Hematopoietic multipotent progenitor cell treated with erythropoietin and hydrocortisone succinate and interleukin-3 and kit ligand, for 8 days (in vitro differentiated cells): ENCODE data around the gene NEURL1.
A peak's percentile ranks its signal among the peaks of the same experiment; 100 is the strongest.
"Not testable (repeated sequence)": the region's sequence is repeated elsewhere in the genome, so short reads cannot be mapped to it uniquely, and the experiment has no call there.

ENCODE experiments used
- DNase-seq: peaks from one replicate; pipeline ENCODE4 v3.0.0-alpha.2; 2015

The NEURL1 gene

DNA sequence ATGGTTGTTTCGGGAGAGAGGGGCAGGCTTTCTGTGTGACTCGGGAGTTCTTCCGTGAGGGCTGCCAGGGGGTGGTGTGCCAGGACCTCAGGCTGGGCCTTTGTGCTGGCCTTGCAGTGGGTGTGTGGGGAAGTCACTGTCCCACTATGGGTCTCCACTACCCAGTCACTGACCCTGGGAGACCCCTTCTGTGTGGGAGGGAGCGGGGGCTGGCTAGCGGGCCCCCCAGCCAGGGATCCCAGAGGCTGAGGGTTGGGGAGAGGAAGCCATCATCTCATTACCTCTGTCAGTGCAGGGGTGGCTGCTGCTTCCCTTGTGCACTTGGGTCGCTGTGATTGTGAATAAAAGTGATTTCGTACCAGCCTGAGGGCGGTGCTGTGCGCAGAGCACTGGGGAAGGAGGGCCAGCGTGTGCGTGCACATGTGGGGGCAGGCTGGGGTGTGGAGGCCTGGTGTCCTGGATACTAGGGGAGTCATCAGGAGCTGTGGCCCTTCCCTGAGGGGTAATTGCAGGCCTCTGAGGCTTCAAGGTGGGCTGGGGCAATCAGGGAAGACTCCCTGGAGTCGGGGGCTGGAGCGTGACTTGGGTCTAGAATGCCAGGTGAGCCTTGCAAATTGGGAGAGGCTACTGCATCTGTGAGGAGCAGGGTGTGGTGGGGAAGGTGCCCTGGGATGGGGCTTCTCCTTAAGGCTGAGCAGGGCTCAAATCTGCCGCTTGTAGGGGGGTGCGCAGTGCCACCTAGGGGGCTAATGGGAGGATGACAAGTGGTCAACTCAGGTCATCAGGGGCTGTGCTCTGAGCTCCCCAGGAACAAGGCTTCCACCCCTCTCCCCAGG lies 98.9 kb downstream of the NEURL1 start:
- DNase-seq, result peak; percentile 49

DNA sequence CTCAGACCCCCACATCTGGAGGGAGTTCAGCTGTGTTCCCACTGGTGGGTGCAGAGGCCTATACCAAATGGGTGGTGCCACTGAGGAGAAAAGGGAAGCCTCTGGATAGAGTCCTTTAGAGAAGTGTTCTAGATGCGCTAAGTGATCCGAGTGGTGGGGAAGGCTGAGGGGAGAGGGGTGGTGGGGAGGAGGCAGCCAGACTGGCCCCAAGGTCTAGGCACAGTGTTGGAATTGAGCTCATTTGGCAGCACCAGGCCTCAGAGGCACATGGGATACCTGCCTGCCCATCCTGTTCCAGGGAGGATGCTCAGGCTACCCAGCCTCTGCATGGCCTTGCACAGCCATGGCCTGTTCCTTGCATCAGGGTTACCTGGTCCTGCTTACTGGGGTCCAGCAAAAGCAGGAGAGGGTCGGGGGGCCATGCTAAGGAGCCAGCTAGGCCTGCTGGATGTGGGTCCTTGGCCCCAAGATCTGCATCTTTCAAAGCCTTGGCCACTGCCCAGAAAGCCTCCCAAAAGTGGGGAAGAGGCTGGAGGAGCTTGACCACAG lies 99.6 kb downstream of the NEURL1 start:
- no peak for DNase-seq

DNA sequence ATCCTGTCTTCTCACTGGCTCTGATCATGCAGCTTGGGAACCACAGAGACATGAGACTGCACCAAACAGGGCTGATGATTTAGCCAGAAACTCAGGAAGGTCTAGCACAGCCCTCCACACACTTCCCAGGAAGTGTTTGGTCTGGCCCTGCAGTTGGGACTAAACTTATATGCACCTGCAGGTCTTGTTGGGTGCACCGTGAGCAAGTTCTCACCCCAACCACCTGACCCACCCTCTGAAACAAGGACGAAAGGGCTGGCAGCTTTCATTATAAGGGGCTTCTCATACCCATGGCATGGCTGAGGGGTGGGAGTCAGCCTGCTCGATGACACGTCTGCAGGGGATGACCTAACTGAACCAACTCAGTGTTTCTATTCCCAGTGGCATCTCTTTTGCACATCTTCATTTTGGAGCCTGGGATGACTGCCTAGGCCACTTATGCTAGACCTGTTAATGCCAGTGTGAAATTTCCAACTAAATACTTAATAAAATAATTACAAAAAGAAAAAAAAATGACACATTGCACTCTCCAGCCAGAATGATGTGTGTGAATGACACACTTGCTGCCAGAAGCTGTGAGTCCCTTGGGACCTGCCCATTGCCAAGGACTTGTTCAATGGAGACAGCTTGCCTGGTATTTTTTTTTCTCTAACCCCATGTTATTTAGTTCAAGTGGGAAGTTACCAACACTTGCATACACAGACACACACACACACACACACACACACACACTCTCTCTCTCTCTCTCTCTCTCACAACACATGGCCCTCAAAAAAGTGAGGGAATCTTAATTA lies 102.6 kb downstream of the NEURL1 start:
- no peak for DNase-seq

DNA sequence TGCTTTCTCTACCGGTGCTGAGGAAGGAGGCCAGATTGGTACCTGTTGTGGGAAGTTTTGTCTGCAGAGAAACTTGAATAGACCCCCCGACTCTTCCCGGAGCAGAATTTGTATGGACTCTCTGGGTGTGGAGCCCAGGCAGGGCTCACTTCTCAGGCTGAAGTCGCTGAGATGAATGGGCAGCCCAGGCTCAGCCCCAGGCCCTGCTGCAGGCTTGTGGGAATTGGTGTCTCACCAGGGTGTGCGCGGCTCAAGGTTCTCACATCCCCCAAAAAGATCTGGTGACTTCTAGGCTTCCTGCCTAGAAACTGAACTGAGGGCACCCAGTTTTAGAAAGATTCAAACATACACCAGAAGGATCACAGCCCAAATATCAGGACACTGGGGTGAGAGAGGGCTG lies 103.5 kb downstream of the NEURL1 start:
- DNase-seq, result no peak

DNA sequence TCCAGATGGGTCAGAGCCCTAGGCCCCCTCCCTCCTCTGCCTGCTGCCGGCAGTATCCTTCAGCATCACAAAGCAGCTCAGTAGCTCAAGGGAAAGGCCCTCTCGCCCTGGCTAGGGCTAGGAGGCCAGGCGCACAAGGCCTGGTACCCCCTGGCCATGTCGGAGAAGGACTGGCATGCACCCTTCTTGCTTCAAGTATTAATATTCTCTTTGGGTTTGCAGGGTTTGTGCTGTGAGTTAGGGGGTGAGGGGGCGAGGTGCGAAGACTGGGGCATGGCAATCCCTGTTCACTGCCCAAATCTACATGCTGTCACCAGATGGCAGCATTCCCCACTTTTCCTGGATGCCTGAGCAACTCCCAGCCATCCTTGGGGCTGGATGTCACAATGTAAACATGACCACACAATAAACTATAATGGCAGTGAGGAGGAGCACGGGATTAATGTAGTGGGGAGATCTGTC lies 105.2 kb downstream of the NEURL1 start:
- DNase-seq, result peak; percentile 72

DNA sequence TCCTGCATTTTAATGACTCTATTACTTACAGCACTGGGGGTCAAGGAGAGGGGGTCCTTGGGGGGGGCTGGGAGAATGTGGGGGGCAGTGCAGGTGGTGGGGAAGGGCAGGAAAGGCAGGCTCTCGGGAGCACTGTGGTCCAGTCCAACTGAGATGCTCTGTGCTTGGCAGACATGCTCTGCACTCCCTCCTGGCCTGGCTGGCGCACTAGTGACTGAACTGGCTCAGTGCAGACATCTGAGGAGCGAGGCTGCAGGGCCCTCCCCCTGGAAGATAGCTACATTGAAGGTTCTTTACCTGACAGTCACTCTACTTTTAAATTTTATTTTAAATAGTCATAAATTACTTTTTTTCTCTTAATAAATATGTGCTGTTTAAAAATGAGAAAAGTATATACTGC lies 105.7 kb downstream of the NEURL1 start:
- no peak for DNase-seq

DNA sequence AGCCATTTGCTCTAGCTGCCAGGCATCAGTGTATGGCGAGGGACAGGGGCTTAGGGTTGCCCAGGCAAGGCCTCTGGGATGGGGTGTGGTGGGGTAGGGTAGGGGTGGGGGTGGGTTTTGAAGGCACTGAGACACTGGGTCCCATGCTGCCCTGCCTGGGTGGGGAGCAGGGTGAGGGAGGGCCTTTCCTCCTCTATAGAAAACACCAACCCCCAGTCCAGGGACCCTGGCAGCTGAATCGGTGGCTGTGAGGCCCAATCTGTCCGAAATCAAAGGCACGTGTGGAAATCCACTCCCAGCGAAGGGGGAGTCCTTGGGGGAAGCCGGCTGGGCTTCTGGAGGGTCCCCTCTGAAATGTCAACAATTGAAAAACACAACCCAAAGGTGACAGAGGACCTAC lies 106.4 kb downstream of the NEURL1 start:
- no peak for DNase-seq

DNA sequence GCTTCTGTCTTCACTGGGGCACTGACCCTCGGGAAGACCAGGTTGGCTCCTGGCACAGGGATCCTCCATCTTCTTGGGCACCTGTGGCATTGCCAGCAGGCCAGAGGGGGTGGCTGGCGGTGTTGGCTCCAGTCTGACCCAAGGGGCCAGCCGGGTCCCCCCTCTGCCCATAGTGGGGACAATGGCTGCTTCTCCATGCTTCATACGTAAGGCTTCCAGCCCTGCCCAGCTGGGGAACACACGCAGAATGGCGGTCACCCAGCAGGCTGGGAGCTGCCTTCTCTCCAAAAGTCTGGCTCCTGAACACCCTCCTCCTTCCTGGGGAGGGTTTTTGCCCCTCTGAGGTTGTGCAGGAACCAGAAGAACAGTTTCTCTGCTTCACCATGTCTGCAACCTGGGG lies 106.8 kb downstream of the NEURL1 start:
- DNase-seq, result no peak

DNA sequence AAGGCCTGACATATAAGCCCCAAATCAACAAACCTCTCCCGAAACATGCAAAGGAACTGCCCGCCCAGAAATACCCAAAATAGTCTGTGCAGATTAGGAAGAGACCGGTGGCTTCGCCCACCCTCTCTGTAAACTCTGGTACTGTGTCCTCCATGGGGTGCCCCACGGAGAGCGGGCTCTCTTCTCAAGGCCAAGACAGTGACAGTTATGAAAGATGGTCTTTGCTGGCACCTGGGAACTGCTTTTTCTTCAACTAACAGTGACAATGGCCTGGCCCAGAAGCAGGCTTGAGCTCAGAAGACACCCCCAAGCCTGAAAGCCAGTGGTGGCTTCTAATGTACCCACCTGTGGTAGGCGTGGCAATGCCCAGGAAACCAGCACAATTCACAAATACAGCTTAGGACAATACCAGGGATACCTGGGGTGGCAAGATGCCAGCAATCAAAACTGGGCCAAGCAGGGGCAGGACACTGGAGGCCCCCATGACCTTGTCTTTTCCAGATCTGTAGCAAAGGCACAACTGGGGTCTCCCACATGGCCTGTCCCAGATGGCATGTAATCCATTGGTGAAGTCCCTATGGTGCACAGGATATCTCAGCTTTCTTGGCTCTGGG lies 107.6 kb downstream of the NEURL1 start:
- no peak for DNase-seq

DNA sequence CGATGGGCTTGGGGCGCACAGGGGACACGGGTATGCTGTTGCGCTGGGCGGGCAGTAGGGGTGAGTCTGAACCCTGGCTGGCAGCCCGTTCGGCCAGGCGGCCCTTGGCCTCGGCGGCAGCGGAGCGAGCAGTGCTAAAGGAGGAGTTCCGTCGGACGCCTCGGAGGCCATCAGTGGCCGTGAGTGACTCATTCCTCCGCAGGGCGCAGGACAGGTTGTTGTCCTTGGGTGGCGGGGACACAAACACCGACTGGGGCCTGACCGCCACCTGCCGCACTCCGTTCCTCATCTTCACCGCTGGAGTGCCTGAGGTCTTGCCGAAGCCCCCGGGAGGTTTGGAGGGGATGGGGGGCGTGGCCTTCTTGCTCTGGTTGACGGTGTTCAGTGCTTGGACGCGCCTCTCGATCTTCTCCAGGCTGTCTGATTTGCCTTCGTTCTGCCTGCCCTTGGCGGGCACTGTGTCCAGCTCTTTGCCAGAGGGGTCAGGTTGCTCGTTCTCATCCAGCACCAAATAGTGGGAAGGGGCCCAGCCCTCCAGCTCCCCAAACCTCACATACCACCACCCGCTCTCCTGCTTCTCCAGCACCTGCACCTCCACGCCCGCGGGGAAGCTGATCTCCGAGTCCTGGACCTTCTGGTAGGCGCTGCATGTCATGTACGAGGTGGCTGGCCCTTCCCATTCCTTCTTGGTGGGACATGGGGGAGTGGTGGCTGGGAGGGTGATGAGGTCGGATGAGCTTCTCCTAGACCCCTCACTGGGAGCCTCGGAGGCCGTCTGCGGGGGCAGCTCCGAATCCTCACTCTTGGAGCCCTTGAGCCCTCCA lies 108.7 kb downstream of the NEURL1 start:
- DNase-seq, result no peak

DNA sequence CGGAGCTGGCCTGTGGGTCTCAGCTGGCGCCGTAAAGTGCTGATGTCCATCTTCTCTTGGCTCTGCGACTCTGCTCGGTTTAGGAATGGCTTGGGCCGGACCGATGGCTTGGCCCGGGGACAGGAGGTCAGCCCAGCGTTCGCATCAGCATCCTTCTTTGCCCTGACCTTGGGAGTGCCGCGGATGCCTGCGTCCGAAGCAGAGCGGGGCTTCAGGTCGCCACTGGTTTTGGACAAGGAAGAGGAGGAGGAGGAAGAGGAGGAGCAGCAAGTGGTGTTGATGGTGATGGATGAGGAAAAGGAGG lies 109.3 kb downstream of the NEURL1 start:
- no peak for DNase-seq

DNA sequence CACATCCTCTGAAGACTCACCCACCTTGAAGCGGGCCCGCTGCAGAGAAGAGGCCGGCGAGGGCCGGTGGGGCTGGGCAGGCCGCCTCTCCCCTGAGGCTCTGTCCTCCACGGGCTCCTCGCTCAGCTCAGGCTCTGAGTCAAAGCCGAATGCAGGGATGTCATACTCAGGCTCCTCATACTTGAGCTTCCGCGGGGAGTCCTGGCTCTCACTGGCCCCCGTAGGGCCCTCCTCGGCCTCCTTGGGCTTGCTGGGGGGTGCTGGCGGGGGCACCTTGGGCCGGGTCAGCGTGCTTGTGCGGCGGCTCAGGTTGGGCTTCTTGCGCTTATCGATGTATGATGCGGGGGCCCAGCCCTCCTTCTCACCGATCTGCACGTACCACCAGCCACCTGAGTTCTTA lies 109.9 kb downstream of the NEURL1 start:
- no peak for DNase-seq

DNA sequence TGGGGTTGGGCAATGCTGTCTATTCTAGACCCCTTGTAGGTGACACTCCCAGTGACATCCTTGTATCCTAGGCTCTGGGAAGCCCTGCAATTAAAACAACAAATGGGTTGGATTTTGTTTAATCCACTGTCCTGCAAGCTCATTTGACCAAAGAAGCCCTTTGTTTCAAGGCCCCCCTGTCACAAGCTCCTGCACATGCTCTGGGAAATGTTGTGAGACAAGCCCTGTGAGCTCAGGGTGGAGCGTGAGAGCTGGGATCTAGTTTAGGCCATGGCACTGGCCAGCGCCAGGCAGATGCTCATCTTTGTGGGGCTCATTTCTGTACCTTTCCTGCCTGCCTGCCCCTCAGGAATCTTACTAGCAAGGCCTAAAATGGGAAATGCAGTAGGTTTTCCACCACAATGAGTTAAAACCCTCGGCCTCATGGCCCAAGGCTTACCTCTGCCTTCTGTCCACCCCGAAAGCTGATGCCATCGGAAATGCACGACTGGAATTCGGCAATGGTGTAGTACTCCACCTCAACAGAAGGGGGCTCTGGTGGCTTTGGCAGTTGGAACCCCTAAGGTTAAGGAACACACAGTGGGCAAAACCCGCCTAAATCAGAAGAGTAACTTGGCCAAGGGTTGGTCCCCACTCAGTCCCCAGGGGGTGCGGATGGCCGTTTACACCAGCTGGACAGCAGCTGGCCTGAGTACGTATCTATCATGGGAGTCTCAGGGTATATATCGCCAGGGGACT lies 112.0 kb downstream of the NEURL1 start:
- DNase-seq, result peak; percentile 74

DNA sequence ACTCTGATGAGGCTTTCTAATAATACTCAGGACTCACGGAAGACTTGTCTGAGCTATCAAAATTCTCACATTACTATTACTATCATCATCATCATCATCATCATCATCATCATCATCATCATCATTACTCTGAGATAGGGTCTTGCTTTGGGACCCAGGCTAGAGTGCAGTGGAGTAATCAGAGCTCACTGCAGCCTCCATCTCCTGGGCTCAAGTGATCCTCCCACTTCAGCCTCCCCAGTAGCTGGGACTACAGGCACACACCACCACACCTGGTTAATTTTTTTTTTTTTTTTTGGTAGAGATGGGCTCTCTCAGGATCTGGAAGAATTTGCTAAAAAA lies 112.6 kb downstream of the NEURL1 start:
- not testable (repeated sequence) for DNase-seq

DNA sequence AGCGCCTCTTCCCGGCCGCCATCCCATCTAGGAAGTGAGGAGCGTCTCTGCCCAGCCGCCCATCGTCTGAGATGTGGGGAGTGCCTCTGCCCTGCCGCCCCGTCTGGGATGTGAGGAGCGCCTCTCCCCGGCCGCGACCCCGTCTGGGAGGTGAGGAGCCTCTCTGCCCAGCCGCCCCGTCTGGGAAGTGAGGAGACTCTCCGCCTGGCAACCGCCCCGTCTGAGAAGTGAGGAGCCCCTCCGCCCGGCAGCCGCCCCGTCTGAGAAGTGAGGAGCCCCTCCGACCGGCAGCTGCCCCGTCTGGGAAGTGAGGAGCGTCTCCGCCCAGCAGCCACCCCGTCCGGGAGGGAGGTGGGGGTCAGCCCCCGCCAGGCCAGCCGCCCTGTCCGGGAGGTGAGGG lies 113.5 kb downstream of the NEURL1 start:
- DNase-seq, result not testable (repeated sequence)

DNA sequence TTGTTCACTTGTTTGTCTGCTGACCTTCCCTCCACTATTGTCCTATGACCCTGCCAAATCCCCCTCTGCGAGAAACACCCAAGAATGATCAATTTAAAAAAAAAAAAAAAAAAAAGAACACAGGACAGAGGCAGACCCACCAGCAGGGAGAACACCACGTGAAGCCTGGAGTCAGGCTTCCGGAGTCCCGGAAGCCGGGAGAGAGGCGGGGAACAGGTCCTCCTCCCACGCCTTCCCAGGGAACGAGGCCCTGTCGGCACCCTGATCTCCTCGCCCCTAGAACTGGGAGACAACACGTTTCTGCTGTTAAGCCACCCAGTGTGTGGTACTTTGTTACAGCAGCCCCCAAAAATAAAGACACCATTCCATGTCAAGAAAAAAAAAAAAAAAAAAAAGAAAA lies 114.6 kb downstream of the NEURL1 start:
- DNase-seq, result not testable (repeated sequence)

DNA sequence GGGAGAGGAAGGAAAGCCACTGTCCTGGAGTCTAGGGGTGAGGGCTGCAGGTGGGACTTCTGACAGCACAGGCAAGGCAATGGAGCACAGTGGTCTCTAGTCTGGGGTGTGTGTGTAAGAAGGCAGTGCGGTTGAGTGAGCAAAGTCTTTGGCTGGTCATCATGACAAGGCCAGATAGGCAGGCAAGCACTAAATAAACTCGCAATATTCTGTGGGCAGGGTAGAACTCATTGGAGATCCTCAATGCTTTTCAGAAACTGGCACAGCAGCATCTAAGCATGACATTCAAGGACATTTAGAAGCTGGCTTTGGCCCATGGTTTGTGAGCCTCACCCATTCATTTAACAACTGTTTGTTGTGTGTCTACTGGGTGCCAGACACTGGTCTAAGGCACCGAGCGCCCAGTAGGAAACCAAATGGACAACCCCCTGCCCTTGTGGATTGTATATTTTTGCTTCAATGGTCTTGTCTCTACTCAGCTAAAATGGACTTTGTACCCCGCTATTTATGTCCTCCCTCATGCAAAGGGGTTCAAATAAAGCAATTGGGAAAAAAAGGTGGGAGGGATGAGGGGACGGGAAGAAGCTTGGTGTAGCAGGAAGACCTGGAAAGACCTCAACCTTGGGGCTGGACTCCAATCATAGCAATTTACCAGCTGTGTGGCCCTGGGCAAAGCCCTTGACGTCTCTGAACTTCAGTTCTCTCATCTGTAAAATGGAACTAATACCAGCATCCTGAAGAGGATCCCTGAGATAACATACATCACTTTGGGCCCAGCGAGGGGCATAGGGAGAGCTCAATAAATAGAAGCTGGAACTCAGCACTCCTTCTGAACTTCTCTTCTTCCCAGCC lies 116.0 kb downstream of the NEURL1 start:
- no peak for DNase-seq

DNA sequence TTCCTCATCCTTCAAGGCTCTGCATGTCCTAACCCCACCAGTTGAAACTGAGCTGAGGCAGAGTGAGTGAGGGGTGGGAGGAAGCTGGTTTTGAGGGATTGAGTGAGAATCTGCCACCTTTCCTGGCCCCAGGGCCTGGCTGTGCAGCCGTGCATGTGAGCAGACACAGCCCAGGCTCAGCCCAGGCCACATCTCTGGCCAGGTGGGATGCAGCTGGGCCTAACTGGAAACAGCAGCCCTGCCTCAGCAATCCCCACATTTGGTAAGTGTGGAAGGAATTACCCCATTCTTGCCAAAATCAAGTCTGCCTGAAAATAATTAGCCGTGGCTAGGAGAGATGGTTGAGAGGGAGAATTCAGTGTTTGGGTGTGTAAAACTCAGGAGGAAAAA lies 116.6 kb downstream of the NEURL1 start:
- DNase-seq, result no peak

DNA sequence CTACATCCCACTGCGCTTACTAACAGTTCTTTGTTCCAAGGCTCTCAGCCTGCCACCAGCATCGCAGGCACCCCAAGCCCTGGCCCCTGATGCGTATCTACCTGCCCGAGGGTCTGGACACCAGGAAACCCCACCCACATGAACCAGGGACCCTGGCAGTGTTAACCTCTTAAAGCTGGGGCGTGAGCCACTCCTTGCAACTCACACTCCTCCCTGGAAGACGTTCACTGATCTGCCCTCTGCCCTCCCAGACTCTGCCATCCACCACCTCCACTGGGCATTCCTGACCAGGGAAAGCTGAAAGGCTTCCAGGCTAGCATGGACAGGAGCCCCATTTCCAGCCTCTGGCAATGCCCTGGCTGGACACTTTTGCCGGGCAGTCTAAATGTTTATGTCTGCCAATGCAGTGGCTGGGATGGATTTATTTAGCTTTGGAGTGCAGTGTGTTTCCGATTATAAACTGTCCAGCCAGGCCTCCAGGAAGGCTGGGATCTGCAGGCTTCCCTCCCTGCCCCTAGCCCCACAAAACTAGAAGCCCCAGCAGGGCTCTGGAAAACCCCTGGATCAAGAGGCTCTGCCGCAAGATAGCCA lies 117.5 kb downstream of the NEURL1 start:
- DNase-seq, result no peak

DNA sequence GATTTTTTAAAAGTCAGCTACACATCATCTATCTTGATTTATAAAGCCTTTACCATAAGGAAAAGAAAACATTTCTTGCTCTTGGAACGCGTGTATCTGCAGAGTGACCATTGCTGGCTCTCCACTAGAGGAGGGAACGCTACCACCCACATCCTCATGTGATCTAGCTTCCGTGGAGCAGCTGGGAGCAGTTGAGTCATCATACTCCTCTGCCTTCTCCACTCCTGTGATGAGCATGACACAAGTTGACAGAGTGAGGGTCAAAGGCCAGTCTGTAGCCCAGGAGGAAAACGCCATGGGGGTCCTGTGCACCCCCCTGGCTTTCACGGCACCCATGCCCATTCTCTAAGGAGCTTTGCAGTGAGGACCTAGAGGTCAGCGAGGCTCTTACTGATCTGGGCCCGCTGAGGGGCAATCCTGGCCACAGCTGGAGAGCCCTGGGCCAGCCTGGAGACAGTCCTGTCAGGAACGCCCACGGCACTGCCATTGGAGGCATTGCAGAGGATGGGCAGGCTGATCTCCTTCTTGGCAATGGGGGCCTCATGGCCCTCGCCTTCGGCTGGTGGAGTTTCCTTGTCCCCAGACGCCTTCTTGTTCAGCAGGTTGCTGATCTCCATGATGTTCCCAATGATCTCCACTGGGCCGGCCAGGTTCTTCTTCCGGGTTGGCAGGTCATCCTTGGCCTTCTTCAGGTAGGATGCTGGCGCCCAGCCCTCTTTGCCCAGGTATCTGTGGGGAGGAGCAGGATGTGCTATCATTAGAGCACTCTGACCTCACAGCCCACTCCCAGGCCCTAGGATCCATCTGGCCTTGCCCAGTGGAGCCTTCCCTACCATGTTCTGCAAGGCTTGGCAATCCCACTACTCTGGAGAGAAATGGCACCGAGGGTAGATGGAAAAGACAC lies 119.2 kb downstream of the NEURL1 start:
- DNase-seq, result peak; percentile 25
